Measurements from ENCODE around the gene IL10. TPM values are rescaled to one million over a fixed set of nuclear protein-coding genes. Genes with fewer than 3 reads are reported as not detected.

IL10 gene
- total and polyA plus RNA-seq, 4 donors, result 0.37 to 37.3 (median 2.9) TPM

DNA sequence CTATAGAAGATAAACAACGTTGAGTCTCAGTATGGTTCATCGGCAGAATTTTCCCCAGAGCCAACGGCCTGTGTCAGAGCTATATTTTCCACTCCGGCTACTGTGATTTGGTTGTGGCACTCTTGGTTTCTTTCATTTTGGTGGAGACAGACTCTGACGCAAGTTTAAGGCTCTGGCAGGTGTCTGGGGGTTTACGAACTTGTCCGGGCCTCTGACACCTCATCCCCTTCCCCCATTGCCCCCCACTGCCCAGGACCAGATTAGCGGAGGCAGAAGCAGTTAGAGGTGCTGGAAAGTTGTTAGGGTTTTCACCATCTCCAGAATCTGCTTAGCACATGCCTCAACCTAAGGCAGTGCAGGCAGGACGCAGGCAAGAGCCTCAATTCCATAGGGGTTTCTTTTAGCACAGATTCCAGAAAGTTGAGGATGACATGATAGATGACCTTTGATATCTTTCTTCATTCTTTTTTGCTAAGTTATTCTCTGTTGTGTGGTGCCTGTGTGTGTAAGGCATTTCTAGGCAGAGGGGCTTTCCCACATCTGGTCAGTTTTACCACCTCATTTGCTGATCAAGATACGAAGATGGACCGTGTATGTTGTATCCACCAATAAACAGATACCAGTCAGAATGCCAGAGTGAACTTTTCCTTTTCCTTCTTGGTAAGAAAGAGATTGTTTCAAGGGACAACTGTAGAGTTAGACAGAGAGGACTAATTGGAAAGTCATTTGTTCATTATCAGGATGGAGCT, 18.4 kb upstream of the IL10 start:
- Histone ChIP-seq H3K9ac (ENCODE audit: insufficient read depth in 1 of 2, low read length in 2 of 2) (no peak overlapping the region), H3K4me3 (no peak overlapping the region), H3K4me1 (ENCODE audit: control insufficient read depth in 5 of 5, insufficient read depth in 5 of 5, low read length in 5 of 5) (peaks cover 0 to 3% (median 0%) of the 10 kb centered on the region in 5 donors), H3K9me3 (ENCODE audit: control insufficient read depth in 4 of 4, insufficient read depth in 3 of 4, low read length in 3 of 4) (peaks cover 0 to 2% (median 0%) of the 10 kb centered on the region in 4 donors), H3K27me3 (ENCODE audit: control insufficient read depth in 3 of 3, insufficient read depth in 3 of 3, low read length in 2 of 3) (peaks cover 0 to 2% (median 0%) of the 10 kb centered on the region in 3 donors), H3K36me3 (ENCODE audit: control insufficient read depth in 4 of 4, insufficient read depth in 4 of 4, low read length in 4 of 4) (no peaks in the 10 kb centered on the region), H3K27ac (ENCODE audit: low read depth in 1 of 2, low read length in 1 of 2) (no peak overlapping the region)
- TF ChIP-seq, protein P1, sequence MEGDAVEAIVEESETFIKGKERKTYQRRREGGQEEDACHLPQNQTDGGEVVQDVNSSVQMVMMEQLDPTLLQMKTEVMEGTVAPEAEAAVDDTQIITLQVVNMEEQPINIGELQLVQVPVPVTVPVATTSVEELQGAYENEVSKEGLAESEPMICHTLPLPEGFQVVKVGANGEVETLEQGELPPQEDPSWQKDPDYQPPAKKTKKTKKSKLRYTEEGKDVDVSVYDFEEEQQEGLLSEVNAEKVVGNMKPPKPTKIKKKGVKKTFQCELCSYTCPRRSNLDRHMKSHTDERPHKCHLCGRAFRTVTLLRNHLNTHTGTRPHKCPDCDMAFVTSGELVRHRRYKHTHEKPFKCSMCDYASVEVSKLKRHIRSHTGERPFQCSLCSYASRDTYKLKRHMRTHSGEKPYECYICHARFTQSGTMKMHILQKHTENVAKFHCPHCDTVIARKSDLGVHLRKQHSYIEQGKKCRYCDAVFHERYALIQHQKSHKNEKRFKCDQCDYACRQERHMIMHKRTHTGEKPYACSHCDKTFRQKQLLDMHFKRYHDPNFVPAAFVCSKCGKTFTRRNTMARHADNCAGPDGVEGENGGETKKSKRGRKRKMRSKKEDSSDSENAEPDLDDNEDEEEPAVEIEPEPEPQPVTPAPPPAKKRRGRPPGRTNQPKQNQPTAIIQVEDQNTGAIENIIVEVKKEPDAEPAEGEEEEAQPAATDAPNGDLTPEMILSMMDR (IDR thresholded peaks at IDR 0.05; ENCODE audit: control extremely low read depth, extremely low read depth), result no peak
- DNase-seq, result no peak
- ATAC-seq (ENCODE audit: insufficient read depth, low FRiP score), result no peak
- 90 to 92% methylated on average over 11 of the region's 11 CpGs for WGBS, 2 donors

DNA sequence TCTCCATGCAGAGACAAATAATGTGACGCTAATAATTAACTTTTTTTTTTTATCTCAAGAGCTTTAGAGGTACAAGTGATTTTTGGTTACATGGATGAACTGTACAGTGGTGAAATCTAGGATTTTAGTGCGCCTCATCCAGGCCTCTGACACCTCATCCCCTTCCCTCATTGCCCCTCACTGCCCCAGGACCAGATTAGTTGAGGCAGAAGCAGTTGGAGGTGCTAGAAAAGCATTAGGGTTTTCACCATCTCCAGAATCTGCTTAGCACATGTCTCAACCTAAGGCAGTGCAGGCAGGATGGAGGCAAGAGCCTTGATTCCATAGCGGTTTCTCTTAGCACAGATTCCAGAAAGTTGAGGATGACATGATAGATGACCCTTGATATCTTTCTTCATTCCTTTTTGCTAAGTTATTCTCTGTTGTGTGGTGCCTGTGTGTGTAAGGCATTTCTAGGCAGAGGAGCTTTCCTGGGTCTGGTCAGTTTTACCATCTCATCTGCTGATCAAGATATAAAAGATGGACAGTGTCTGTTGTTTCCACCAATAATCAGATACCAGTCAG, 16.3 kb upstream of the IL10 start:
- Histone ChIP-seq H3K27me3 (ENCODE audit: control insufficient read depth in 3 of 3, insufficient read depth in 3 of 3, low read length in 2 of 3) (peaks cover 0 to 2% (median 0%) of the 10 kb centered on the region in 3 donors), H3K36me3 (ENCODE audit: control insufficient read depth in 4 of 4, insufficient read depth in 4 of 4, low read length in 4 of 4) (no peaks in the 10 kb centered on the region), H3K9me3 (ENCODE audit: control insufficient read depth in 4 of 4, insufficient read depth in 3 of 4, low read length in 3 of 4) (peaks cover 0 to 2% (median 0%) of the 10 kb centered on the region in 4 donors), H3K9ac (ENCODE audit: insufficient read depth in 1 of 2, low read length in 2 of 2) (no peak overlapping the region), H3K4me3 (no peak overlapping the region), H3K27ac (ENCODE audit: low read depth in 1 of 2, low read length in 1 of 2) (no peak overlapping the region), H3K4me1 (ENCODE audit: control insufficient read depth in 5 of 5, insufficient read depth in 5 of 5, low read length in 5 of 5) (peaks cover 0 to 4% (median 0%) of the 10 kb centered on the region in 5 donors)
- TF ChIP-seq, protein P1 (IDR thresholded peaks at IDR 0.05; ENCODE audit: control extremely low read depth, extremely low read depth), result no peak
- ATAC-seq (ENCODE audit: insufficient read depth, low FRiP score), result no peak
- DNase-seq, result no peak
- 91 to 97% methylated on average over 3 of the region's 3 CpGs for WGBS, 2 donors

DNA sequence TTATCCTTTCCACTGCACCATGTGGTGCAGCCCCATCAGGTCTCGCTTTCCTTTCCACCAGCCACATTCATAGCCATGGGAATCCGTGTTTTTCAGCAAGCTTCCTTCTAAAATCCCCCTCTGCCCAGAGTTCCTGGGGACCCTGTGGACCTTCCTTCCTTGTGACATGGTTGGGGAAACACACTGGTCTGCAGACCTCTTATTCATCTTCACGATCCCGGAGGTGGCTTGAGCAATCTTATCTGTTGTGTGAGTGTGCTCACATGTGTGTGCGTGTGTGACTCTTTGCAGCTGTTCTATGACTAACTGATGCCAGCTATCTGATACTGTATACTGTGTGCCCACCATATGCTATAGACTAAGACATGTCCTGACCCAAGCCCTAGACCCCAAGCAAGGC, 15.6 kb upstream of the IL10 start:
- WGBS, 2 donors, result 62 to 75% methylated on average over 5 of the region's 5 CpGs
- H3K27me3 ChIP-seq (ENCODE audit: control insufficient read depth in 3 of 3, insufficient read depth in 3 of 3, low read length in 2 of 3), result peaks cover 0 to 2% (median 0%) of the 10 kb centered on the region in 3 donors
- H3K4me3 ChIP-seq, result no peak overlapping the region
- H3K36me3 ChIP-seq (ENCODE audit: control insufficient read depth in 4 of 4, insufficient read depth in 4 of 4, low read length in 4 of 4), result no peaks in the 10 kb centered on the region
- H3K4me1 ChIP-seq (ENCODE audit: control insufficient read depth in 5 of 5, insufficient read depth in 5 of 5, low read length in 5 of 5), result peaks cover 0 to 4% (median 0%) of the 10 kb centered on the region in 5 donors
- no peak overlapping the region for H3K27ac ChIP-seq (ENCODE audit: low read depth in 1 of 2, low read length in 1 of 2)
- DNase-seq (no peak), ATAC-seq (ENCODE audit: insufficient read depth, low FRiP score) (no peak)
- TF ChIP-seq, protein P1 (IDR thresholded peaks at IDR 0.05; ENCODE audit: control extremely low read depth, extremely low read depth), result no peak
- H3K9ac ChIP-seq (ENCODE audit: insufficient read depth in 1 of 2, low read length in 2 of 2), result no peak overlapping the region
- H3K9me3 ChIP-seq (ENCODE audit: control insufficient read depth in 4 of 4, insufficient read depth in 3 of 4, low read length in 3 of 4), result peaks cover 0 to 2% (median 0%) of the 10 kb centered on the region in 4 donors

Data from lung (tissue), 12 donors.